GM18868 (cell line): ENCODE measurements around the gene TXNDC17.
A peak's percentile ranks its signal among the peaks of the same experiment; 100 is the strongest.
"Not testable (repeated sequence)": the region's sequence is repeated elsewhere in the genome, so short reads cannot be mapped to it uniquely, and the experiment has no call there.

Experiments
- ATAC-seq: cut with Tn5 transposase; IDR thresholded peaks from one replicate; pipeline ENCODE4 v1.9.1; 2021; ENCODE audit warnings: mild to moderate bottlenecking, moderate library complexity; ENCODE audit not compliant: unreplicated experiment

Gene TXNDC17

GRCh38 chr17:6636616-6637457, 4.0 kb upstream of the TXNDC17 start:
- no peak for ATAC-seq

- no peak for ATAC-seq
These were observed 3.4 kb upstream of the TXNDC17 start for GRCh38 chr17:6637458-6637840.

GRCh38 chr17:6638046-6638908, 2.6 kb upstream of the TXNDC17 start:
- ATAC-seq: no peak

GRCh38 chr17:6639014-6639585, 1.8 kb upstream of the TXNDC17 start:
- ATAC-seq: no peak

GRCh38 chr17:6639586-6640535, 999 bp upstream of the TXNDC17 start:
- peak; percentile 6 for ATAC-seq

- no peak for ATAC-seq
These were observed 495 bp downstream of the TXNDC17 start for GRCh38 chr17:6641247-6641863.

GRCh38 chr17:6642592-6642991, 1.7 kb downstream of the TXNDC17 start:
- ATAC-seq: no peak

- ATAC-seq: no peak
These were observed 2.7 kb downstream of the TXNDC17 start for GRCh38 chr17:6643451-6644125.

GRCh38 chr17:6648181-6648580, 7.3 kb downstream of the TXNDC17 start:
- ATAC-seq: no peak

- ATAC-seq: peak; percentile 92
These were observed 10.6 kb downstream of the TXNDC17 start, which contains the start of the genes C17orf100 and MED31 for GRCh38 chr17:6651354-6651918. TSS of gene C17orf100 (plus strand) at chr17:6651762. CDS start at chr17:6651914, 152 bp downstream. TSS of gene MED31 (minus strand) at chr17:6651605. CDS start at chr17:6651528, 77 bp downstream.

- peak; percentile 11 for ATAC-seq
These were observed 11.1 kb downstream of the TXNDC17 start for GRCh38 chr17:6651919-6652452.

GRCh38 chr17:6654841-6655731, 14.2 kb downstream of the TXNDC17 start:
- ATAC-seq: no peak

- not testable (repeated sequence) for ATAC-seq
These were observed 15.0 kb downstream of the TXNDC17 start for GRCh38 chr17:6655732-6656361.

- not testable (repeated sequence) for ATAC-seq
These were observed 16.2 kb downstream of the TXNDC17 start for GRCh38 chr17:6656797-6657632.

GRCh38 chr17:6657633-6658287, 16.9 kb downstream of the TXNDC17 start:
- ATAC-seq: no peak

GRCh38 chr17:6658411-6658810, 17.6 kb downstream of the TXNDC17 start:
- ATAC-seq: not testable (repeated sequence)
